H9 (cell line): ENCODE measurements around the gene SHH. TPM values are rescaled to one million over a fixed set of nuclear protein-coding genes. Genes with fewer than 3 reads are reported as not detected.

Experiments
- DNase-seq: peaks from one replicate; pipeline ENCODE4 v3.0.0-alpha.2; 2017
- H2AFZ ChIP-seq: one replicate; pipeline ENCODE4 v1.6.1; 2013; ENCODE audit warnings: mild to moderate bottlenecking, low read length, control low read depth, moderate library complexity
- H2AK5ac ChIP-seq: 2 replicates; pipeline ENCODE4 v1.6.1; 2013; ENCODE audit warnings: low read length, control low read depth, mixed read lengths; ENCODE audit not compliant: insufficient read length
- H2BK120ac ChIP-seq: one replicate; pipeline ENCODE4 v1.6.1; 2013; ENCODE audit warnings: low read depth, mild to moderate bottlenecking, low read length, control low read depth, inconsistent platforms; ENCODE audit not compliant: poor library complexity, severe bottlenecking
- H2BK12ac ChIP-seq: 2 replicates; pipeline ENCODE4 v1.6.1; 2013; ENCODE audit warnings: low read length, control low read depth, mixed read lengths, low read depth; ENCODE audit not compliant: insufficient read length
- H2BK15ac ChIP-seq: 2 replicates; pipeline ENCODE4 v1.6.1; 2013; ENCODE audit warnings: low read depth, low read length, control low read depth
- H2BK20ac ChIP-seq: one replicate; pipeline ENCODE4 v1.6.1; 2013; ENCODE audit warnings: low read depth, mild to moderate bottlenecking, low read length, control low read depth, inconsistent platforms; ENCODE audit not compliant: poor library complexity, severe bottlenecking
- H2BK5ac ChIP-seq: 2 replicates; pipeline ENCODE4 v1.6.1; 2013; ENCODE audit warnings: low read length, control low read depth, mixed read lengths; ENCODE audit not compliant: insufficient read length
- H3K14ac ChIP-seq: 2 replicates; pipeline ENCODE4 v1.6.1; 2013; ENCODE audit warnings: low read length, control low read depth; ENCODE audit not compliant: insufficient read depth
- H3K18ac ChIP-seq: 2 replicates; pipeline ENCODE4 v1.6.1; 2013; ENCODE audit warnings: low read depth, mild to moderate bottlenecking, mixed read lengths, low read length, control low read depth; ENCODE audit not compliant: insufficient read length
- H3K23ac ChIP-seq: 2 replicates; pipeline ENCODE4 v1.6.1; 2013; ENCODE audit warnings: low read length, control low read depth, mixed read lengths, low read depth; ENCODE audit not compliant: insufficient read length
- H3K23me2 ChIP-seq: 2 replicates; pipeline ENCODE4 v1.6.1; 2013; ENCODE audit warnings: low read depth, mild to moderate bottlenecking, mixed read lengths, low read length, control low read depth; ENCODE audit not compliant: insufficient read length, poor library complexity, severe bottlenecking
- H3K27ac ChIP-seq: 2 replicates; pipeline ENCODE4 v1.5.1; 2013; ENCODE audit warnings: low read length, control low read depth, mixed read lengths, low read depth; ENCODE audit not compliant: insufficient read length
- H3K27me3 ChIP-seq: 2 replicates; pipeline ENCODE4 v1.6.1; 2013; ENCODE audit warnings: low read length, control low read depth, inconsistent platforms; ENCODE audit not compliant: insufficient read depth
- H3K4ac ChIP-seq: 2 replicates; pipeline ENCODE4 v1.6.1; 2013; ENCODE audit warnings: low read depth, mild to moderate bottlenecking, control low read depth, inconsistent platforms, low read length, moderate library complexity
- H3K4me1 ChIP-seq: 2 replicates; pipeline ENCODE4 v1.6.1; 2013; ENCODE audit warnings: low read length, control low read depth, inconsistent platforms; ENCODE audit not compliant: insufficient read depth
- H3K4me2 ChIP-seq: 2 replicates; pipeline ENCODE4 v1.6.1; 2013; ENCODE audit warnings: low read length, control low read depth, mixed read lengths; ENCODE audit not compliant: insufficient read length, insufficient read depth
- H3K56ac ChIP-seq: 2 replicates; pipeline ENCODE4 v1.6.1; 2013; ENCODE audit warnings: low read depth, mild to moderate bottlenecking, mixed read lengths, low read length, control low read depth; ENCODE audit not compliant: insufficient read length
- H3K79me1 ChIP-seq: 2 replicates; pipeline ENCODE4 v1.6.1; 2013; ENCODE audit warnings: low read depth, mild to moderate bottlenecking, moderate library complexity, low read length, control low read depth, inconsistent platforms; ENCODE audit not compliant: insufficient read depth, poor library complexity, severe bottlenecking
- H3K79me2 ChIP-seq: 2 replicates; pipeline ENCODE4 v1.6.1; 2013; ENCODE audit warnings: low read length, control low read depth, inconsistent platforms; ENCODE audit not compliant: insufficient read depth
- H3K9ac ChIP-seq: 2 replicates; pipeline ENCODE4 v1.6.1; 2013; ENCODE audit warnings: low read length, control low read depth, mixed read lengths; ENCODE audit not compliant: insufficient read length; ENCODE audit errors: extremely low read depth
- H3K9me3 ChIP-seq: one replicate; pipeline ENCODE4 v1.6.1; 2013; ENCODE audit warnings: low read depth, low read length, inconsistent platforms; ENCODE audit not compliant: control insufficient read depth
- H3T11ph ChIP-seq: one replicate; pipeline ENCODE4 v1.6.1; 2013; ENCODE audit warnings: mild to moderate bottlenecking, low read length, control low read depth, inconsistent platforms
- H4K20me1 ChIP-seq: one replicate; pipeline ENCODE4 v1.6.1; 2013; ENCODE audit not compliant: control insufficient read depth, insufficient read length, insufficient read depth
- H4K5ac ChIP-seq: 2 replicates; pipeline ENCODE4 v1.6.1; 2013; ENCODE audit warnings: low read depth, mild to moderate bottlenecking, mixed read lengths, low read length, control low read depth; ENCODE audit not compliant: insufficient read length
- H4K8ac ChIP-seq: replicated peaks from 2 replicates; pipeline ENCODE4 v1.6.1; 2013; ENCODE audit warnings: low read length, control low read depth, mixed read lengths, low read depth; ENCODE audit not compliant: insufficient read length
- H4K91ac ChIP-seq: 2 replicates; pipeline ENCODE4 v1.6.1; 2013; ENCODE audit warnings: low read depth, mild to moderate bottlenecking, moderate library complexity, mixed read lengths, low read length, control low read depth; ENCODE audit not compliant: insufficient read length
- H3K27ac Mint-ChIP-seq, 3 experiments: 2 replicates in 2 of 3; 3 replicates in 1 of 3; pipeline ENCODE4 v1.8.0; 2020 to 2021; ENCODE audit warnings: mixed read lengths in 3 of 3, mild to moderate bottlenecking in 1 of 3, moderate library complexity in 1 of 3
- H3K27me3 Mint-ChIP-seq: 2 replicates; pipeline ENCODE4 v1.8.0; 2021; ENCODE audit warnings: low read depth, mild to moderate bottlenecking, moderate library complexity, mixed read lengths
- H3K36me3 Mint-ChIP-seq, 3 experiments: 2 replicates in 2 of 3; 3 replicates in 1 of 3; pipeline ENCODE4 v1.8.0; 2020 to 2021; ENCODE audit warnings: low read depth in 3 of 3, mixed read lengths in 3 of 3; ENCODE audit not compliant: insufficient read depth in 1 of 3
- H3K4me1 Mint-ChIP-seq, 2 experiments: 2 replicates each; pipeline ENCODE4 v1.8.0; 2020; ENCODE audit warnings: mixed read lengths in 2 of 2
- H3K4me3 Mint-ChIP-seq, 2 experiments: 2 replicates in 1 of 2; 3 replicates in 1 of 2; pipeline ENCODE4 v1.8.0; 2020 to 2021; ENCODE audit warnings: mild to moderate bottlenecking in 2 of 2, mixed read lengths in 2 of 2, moderate library complexity in 1 of 2
- H3K9me3 Mint-ChIP-seq, 2 experiments: 2 replicates in 1 of 2; 3 replicates in 1 of 2; pipeline ENCODE4 v1.8.0; 2020; ENCODE audit warnings: mild to moderate bottlenecking in 2 of 2, mixed read lengths in 2 of 2, moderate library complexity in 1 of 2
- WGBS: extraction: QIAGEN DNeasy Blood & Tissue Kit; methylation state at CpG from one replicate; pipeline ENCODE4 v1.1.7; 2013; ENCODE audit warnings: missing lambda C conversion rate, low lambda C conversion rate, mixed read lengths; ENCODE audit not compliant: insufficient read length; ENCODE audit errors: extremely low coverage; 5-methylcytosine and 5-hydroxymethylcytosine counted together
- total RNA-seq: library from RNA; stranded (reverse); gene quantifications from 2 replicates; pipeline ENCODE4 v1.2.1, GENCODE V29; 2021
- TF ChIP-seq, protein P1 (sequence below): fragments of 200-600 bp; sonication (generic); conservative IDR thresholded peaks from 3 replicates; pipeline ENCODE4 v1.8.0; 2021; ENCODE audit warnings: antibody characterized with exemption, mild to moderate bottlenecking

SHH gene
- total RNA-seq, 1 experiment from 2014 or later, result 0.07 TPM

DNA sequence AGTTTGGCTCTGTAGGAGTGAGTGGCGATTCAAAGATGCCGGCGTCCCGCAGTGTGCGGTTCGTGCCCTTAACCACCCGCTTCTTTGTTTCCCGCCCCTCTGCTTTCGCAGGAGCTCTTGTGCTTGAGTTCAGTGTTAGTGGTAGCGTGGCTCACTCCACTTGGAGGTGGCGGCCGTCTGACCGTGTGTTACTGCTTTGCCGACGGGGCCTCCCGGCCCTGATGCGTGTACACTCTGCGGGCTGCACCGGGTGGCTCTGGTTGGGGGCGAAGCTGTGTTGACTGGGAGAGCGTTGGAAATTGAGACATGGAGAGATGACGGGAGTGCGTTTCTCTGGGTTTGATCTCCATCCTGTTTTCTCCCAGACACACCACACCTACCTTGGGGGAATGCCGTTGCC, 31.4 kb downstream of the SHH start:
- no peaks in the 10 kb centered on the region for H3K79me1 ChIP-seq
- WGBS, result no CpG with 5 or more reads among the region's 24 CpGs

More for the DNA sequence above, 31.4 kb downstream of the SHH start:
- Histone ChIP-seq H2BK5ac (no peak overlapping the region), H2AK5ac (no peak overlapping the region), H4K91ac (no peak overlapping the region), H4K20me1 (no peaks in the 10 kb centered on the region), H2BK20ac (no peak overlapping the region), H2BK120ac (no peak overlapping the region), H3K4ac (no peak overlapping the region), H2BK12ac (no peak overlapping the region), H3K27me3 (no peaks in the 10 kb centered on the region), H4K8ac (no peak overlapping the region), H3K14ac (no peak overlapping the region), H3K23me2 (no peaks in the 10 kb centered on the region), H2BK15ac (no peak overlapping the region), H3K56ac (no peak overlapping the region), H3T11ph (no peak overlapping the region), H3K4me1 (no peaks in the 10 kb centered on the region), H2AFZ (no peak overlapping the region), H3K18ac (no peak overlapping the region), H3K4me2 (no peak overlapping the region), H3K27ac (no peak overlapping the region), H4K5ac (no peak overlapping the region), H3K23ac (no peak overlapping the region), H3K9ac (no peak overlapping the region), H3K79me2 (no peaks in the 10 kb centered on the region), H3K9me3 (no peaks in the 10 kb centered on the region)
- Mint-ChIP-seq H3K4me1 (peaks cover 22 to 24% of the 10 kb centered on the region in 2 experiments), H3K4me3 (no peak overlapping the region), H3K27ac (peak overlapping the region in 2 of 3 experiments; percentile 26 to 32; a peak in 2 of 7 replicates), H3K27me3 (peaks cover 8% of the 10 kb centered on the region), H3K9me3 (no peaks in the 10 kb centered on the region), H3K36me3 (peaks cover 5 to 52% (median 21%) of the 10 kb centered on the region in 3 experiments; a peak in 6 of 7 replicates)
- no peak for DNase-seq
- TF ChIP-seq, protein P1, sequence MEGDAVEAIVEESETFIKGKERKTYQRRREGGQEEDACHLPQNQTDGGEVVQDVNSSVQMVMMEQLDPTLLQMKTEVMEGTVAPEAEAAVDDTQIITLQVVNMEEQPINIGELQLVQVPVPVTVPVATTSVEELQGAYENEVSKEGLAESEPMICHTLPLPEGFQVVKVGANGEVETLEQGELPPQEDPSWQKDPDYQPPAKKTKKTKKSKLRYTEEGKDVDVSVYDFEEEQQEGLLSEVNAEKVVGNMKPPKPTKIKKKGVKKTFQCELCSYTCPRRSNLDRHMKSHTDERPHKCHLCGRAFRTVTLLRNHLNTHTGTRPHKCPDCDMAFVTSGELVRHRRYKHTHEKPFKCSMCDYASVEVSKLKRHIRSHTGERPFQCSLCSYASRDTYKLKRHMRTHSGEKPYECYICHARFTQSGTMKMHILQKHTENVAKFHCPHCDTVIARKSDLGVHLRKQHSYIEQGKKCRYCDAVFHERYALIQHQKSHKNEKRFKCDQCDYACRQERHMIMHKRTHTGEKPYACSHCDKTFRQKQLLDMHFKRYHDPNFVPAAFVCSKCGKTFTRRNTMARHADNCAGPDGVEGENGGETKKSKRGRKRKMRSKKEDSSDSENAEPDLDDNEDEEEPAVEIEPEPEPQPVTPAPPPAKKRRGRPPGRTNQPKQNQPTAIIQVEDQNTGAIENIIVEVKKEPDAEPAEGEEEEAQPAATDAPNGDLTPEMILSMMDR, result no peak
